ENCODE results near the gene HES4. TPM values are rescaled to one million over a fixed set of nuclear protein-coding genes. Genes with fewer than 3 reads are reported as not detected.

Gene HES4
- total and polyA plus RNA-seq, 8 donors, result 4.0 to 212 (median 29.3) TPM; not detected in 1

GRCh38 chr1:974687-975328 lies 25.1 kb downstream of the HES4 start:
- Histone ChIP-seq H3K9me3 (no peaks in the 10 kb centered on the region), H3K36me3 (no peaks in the 10 kb centered on the region), H3K4me1 (peaks cover 7 to 15% (median 12%) of the 10 kb centered on the region in 4 donors), H3K4me3 (no peak overlapping the region), H3K27ac (no peak overlapping the region), H3K27me3 (peaks cover 11 to 75% (median 39%) of the 10 kb centered on the region in 3 donors)
- intact Hi-C loops (cut with DNase I; ENCODE audit: low total_unique reads), result loop anchor here (5.0 kb wide), 1 partner anchor 77 kb away; no protein-coding TSS in a partner anchor
- no peak for TF ChIP-seq POLR2AphosphoS5 (IDR thresholded peaks at IDR 0.05)
- TF ChIP-seq POLR2A (IDR thresholded peaks at IDR 0.05), result no peak
- TF ChIP-seq EP300 (IDR thresholded peaks at IDR 0.05), result no peak
- no peak for TF ChIP-seq CTCF (IDR thresholded peaks at IDR 0.05)
- 70 to 83% (median 74%) methylated on average over 17 of the region's 17 CpGs for WGBS, 5 donors
- DNase-seq, result no peak

- 84 to 100% (median 93%) methylated on average over 1 to 11 of the region's 11 CpGs for WGBS, 5 donors
- no peak for TF ChIP-seq POLR2AphosphoS5 (IDR thresholded peaks at IDR 0.05)
- no peak for TF ChIP-seq POLR2A (IDR thresholded peaks at IDR 0.05)
- TF ChIP-seq EP300 (IDR thresholded peaks at IDR 0.05), result no peak
- TF ChIP-seq CTCF (IDR thresholded peaks at IDR 0.05), result no peak
- intact Hi-C loops (cut with DNase I; ENCODE audit: low total_unique reads), result no loop called here
- H3K4me1 ChIP-seq, result peaks cover 7 to 15% (median 12%) of the 10 kb centered on the region in 4 donors
- H3K9me3 ChIP-seq, result no peaks in the 10 kb centered on the region
- DNase-seq, result no peak
- H3K27me3 ChIP-seq, result peaks cover 11 to 79% (median 39%) of the 10 kb centered on the region in 3 donors
- H3K36me3 ChIP-seq, result no peaks in the 10 kb centered on the region
- H3K27ac ChIP-seq, result no peak overlapping the region
- H3K4me3 ChIP-seq, result no peak overlapping the region
Measured at GRCh38 chr1:974293-974640, 25.6 kb downstream of the HES4 start.

- intact Hi-C loops (cut with DNase I; ENCODE audit: low total_unique reads), result no loop called here
- H3K27me3 ChIP-seq, result peaks cover 11 to 82% (median 39%) of the 10 kb centered on the region in 3 donors
Measured at GRCh38 chr1:973459-974292, 26.2 kb downstream of the HES4 start.

More at GRCh38 chr1:973459-974292, 26.2 kb downstream of the HES4 start:
- no peak for DNase-seq
- TF ChIP-seq EP300 (IDR thresholded peaks at IDR 0.05), result no peak
- no peak for TF ChIP-seq CTCF (IDR thresholded peaks at IDR 0.05)
- TF ChIP-seq POLR2A (IDR thresholded peaks at IDR 0.05), result no peak
- TF ChIP-seq POLR2AphosphoS5 (IDR thresholded peaks at IDR 0.05), result no peak
- 81 to 92% (median 83%) methylated on average over 19 to 28 of the region's 28 CpGs for WGBS, 5 donors
- no peaks in the 10 kb centered on the region for H3K36me3 ChIP-seq
- H3K9me3 ChIP-seq, result no peaks in the 10 kb centered on the region
- H3K4me3 ChIP-seq, result no peak overlapping the region
- H3K4me1 ChIP-seq, result peaks cover 7 to 15% (median 12%) of the 10 kb centered on the region in 4 donors
- H3K27ac ChIP-seq, result no peak overlapping the region

Measured in stomach (tissue), 9 donors.